ENCODE data around the gene NEDD4L.

NEDD4L gene

DNA sequence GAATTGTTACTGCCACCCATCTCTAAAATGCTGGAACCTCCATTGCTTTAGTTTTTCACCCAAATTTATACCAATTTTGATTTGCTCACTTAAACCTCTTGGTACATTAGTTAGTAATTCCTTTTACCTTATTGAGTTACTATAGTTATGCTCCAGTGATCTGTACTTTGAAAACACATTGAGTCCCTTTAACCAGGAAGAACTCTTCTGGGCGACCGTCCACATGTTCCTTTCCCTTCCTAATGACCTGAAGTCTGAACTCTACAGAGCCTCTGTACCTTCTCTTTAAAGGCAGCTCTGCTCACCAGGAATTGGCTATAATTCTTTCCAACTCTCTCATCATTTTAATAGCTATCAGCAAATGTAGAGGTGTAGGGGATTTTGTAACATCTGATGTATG is 290.0 kb downstream of the NEDD4L start:
- Histone ChIP-seq H3K27me3 (ENCODE audit: low read length) (no peaks in the 10 kb centered on the region), H3K27ac (ENCODE audit: low read depth, low read length) (no peak overlapping the region), H2AFZ (ENCODE audit: low read depth, low read length, severe bottlenecking) (no peak overlapping the region)

DNA sequence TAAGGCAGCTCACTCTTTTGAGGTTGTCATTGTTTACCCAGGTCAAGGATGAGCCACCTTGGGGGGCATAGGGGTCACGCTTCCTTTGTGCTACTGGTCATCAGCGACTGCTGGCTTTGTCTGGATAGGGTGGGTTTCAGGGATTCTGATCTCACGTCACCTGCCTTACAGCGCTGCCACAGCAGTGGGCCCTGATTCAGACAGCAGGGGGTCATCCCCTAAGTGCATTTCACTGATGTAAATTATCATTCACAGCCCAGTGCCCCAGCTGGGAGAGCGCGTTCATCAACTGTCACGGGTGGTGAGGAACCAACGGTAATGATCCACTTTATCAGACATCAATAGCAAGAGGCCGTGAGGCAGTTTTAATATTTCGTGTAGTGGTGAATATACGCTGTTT is 291.2 kb downstream of the NEDD4L start:
- no peak overlapping the region for H3K4me2 ChIP-seq (ENCODE audit: low read depth, low read length, poor library complexity, severe bottlenecking)
- H3K27ac ChIP-seq (ENCODE audit: low read depth, low read length) = no peak overlapping the region

More for the DNA sequence above, 290.0 kb downstream of the NEDD4L start:
- Histone ChIP-seq H3K4me3 (ENCODE audit: insufficient read depth, low read length, poor library complexity, severe bottlenecking) (no peak overlapping the region), H3K9ac (ENCODE audit: low read length) (no peak overlapping the region), H4K20me1 (ENCODE audit: low read depth, low read length) (no peaks in the 10 kb centered on the region), H3K9me3 (ENCODE audit: insufficient read depth, low read length) (no peaks in the 10 kb centered on the region), H3K36me3 (ENCODE audit: low read length) (no peaks in the 10 kb centered on the region), H3K4me2 (ENCODE audit: low read depth, low read length, poor library complexity, severe bottlenecking) (no peak overlapping the region), H3F3A (ENCODE audit: insufficient read depth) (no peaks in the 10 kb centered on the region), H3K79me2 (ENCODE audit: insufficient read depth, low read length) (no peaks in the 10 kb centered on the region), H3K9me2 (replicated peaks; ENCODE audit: insufficient read depth, low read length) (no peaks in the 10 kb centered on the region)
- TF ChIP-seq, protein P1, sequence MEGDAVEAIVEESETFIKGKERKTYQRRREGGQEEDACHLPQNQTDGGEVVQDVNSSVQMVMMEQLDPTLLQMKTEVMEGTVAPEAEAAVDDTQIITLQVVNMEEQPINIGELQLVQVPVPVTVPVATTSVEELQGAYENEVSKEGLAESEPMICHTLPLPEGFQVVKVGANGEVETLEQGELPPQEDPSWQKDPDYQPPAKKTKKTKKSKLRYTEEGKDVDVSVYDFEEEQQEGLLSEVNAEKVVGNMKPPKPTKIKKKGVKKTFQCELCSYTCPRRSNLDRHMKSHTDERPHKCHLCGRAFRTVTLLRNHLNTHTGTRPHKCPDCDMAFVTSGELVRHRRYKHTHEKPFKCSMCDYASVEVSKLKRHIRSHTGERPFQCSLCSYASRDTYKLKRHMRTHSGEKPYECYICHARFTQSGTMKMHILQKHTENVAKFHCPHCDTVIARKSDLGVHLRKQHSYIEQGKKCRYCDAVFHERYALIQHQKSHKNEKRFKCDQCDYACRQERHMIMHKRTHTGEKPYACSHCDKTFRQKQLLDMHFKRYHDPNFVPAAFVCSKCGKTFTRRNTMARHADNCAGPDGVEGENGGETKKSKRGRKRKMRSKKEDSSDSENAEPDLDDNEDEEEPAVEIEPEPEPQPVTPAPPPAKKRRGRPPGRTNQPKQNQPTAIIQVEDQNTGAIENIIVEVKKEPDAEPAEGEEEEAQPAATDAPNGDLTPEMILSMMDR (IDR thresholded peaks at IDR 0.05; ENCODE audit: insufficient read depth, low read length, poor library complexity, severe bottlenecking) = no peak
- no peak for TF ChIP-seq EZH2phosphoT487 (conservative IDR thresholded peaks at IDR 0.05; ENCODE audit: low read length)

DNA sequence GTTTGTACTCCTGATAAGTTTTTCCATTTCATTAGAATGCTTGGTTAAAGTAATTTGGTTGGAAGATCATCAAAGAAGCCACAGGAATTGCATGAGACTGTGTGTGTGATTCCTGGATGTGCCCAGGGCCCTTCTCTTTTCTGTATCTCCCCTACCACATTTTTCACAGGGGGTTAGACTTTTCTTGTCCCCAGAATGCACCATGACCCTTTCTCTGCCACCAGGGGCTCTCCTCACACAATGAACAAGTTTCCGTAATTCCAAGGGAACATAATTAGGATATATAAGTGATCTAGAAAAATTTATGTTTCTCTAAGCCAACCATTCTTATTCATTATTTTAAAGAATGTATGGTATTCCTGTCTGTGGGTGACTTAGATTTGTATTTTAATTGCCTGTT is 291.8 kb downstream of the NEDD4L start:
- H3K36me3 ChIP-seq (ENCODE audit: low read length) = no peaks in the 10 kb centered on the region

More for the DNA sequence above, 291.2 kb downstream of the NEDD4L start:
- H3K4me3 ChIP-seq (ENCODE audit: insufficient read depth, low read length, poor library complexity, severe bottlenecking) = no peak overlapping the region
- H3K27me3 ChIP-seq (ENCODE audit: low read length) = no peaks in the 10 kb centered on the region
- H3K9me3 ChIP-seq (ENCODE audit: insufficient read depth, low read length) = no peaks in the 10 kb centered on the region
- H3K79me2 ChIP-seq (ENCODE audit: insufficient read depth, low read length) = no peaks in the 10 kb centered on the region
- H3K9ac ChIP-seq (ENCODE audit: low read length) = no peak overlapping the region
- no peaks in the 10 kb centered on the region for H3K9me2 ChIP-seq (replicated peaks; ENCODE audit: insufficient read depth, low read length)
- TF ChIP-seq EZH2phosphoT487 (conservative IDR thresholded peaks at IDR 0.05; ENCODE audit: low read length) = no peak
- TF ChIP-seq, protein P1 (IDR thresholded peaks at IDR 0.05; ENCODE audit: insufficient read depth, low read length, poor library complexity, severe bottlenecking) = no peak
- no peaks in the 10 kb centered on the region for H3F3A ChIP-seq (ENCODE audit: insufficient read depth)
- no peaks in the 10 kb centered on the region for H4K20me1 ChIP-seq (ENCODE audit: low read depth, low read length)
- H3K36me3 ChIP-seq (ENCODE audit: low read length) = no peaks in the 10 kb centered on the region
- no peak overlapping the region for H2AFZ ChIP-seq (ENCODE audit: low read depth, low read length, severe bottlenecking)

More for the DNA sequence above, 291.8 kb downstream of the NEDD4L start:
- H3K27me3 ChIP-seq (ENCODE audit: low read length) = no peaks in the 10 kb centered on the region
- H3K4me3 ChIP-seq (ENCODE audit: insufficient read depth, low read length, poor library complexity, severe bottlenecking) = no peak overlapping the region
- H3K4me2 ChIP-seq (ENCODE audit: low read depth, low read length, poor library complexity, severe bottlenecking) = no peak overlapping the region
- no peaks in the 10 kb centered on the region for H3F3A ChIP-seq (ENCODE audit: insufficient read depth)
- no peak overlapping the region for H3K9ac ChIP-seq (ENCODE audit: low read length)
- no peaks in the 10 kb centered on the region for H4K20me1 ChIP-seq (ENCODE audit: low read depth, low read length)
- no peaks in the 10 kb centered on the region for H3K9me2 ChIP-seq (replicated peaks; ENCODE audit: insufficient read depth, low read length)
- no peak overlapping the region for H3K27ac ChIP-seq (ENCODE audit: low read depth, low read length)
- no peaks in the 10 kb centered on the region for H3K79me2 ChIP-seq (ENCODE audit: insufficient read depth, low read length)
- no peak overlapping the region for H2AFZ ChIP-seq (ENCODE audit: low read depth, low read length, severe bottlenecking)
- TF ChIP-seq EZH2phosphoT487 (conservative IDR thresholded peaks at IDR 0.05; ENCODE audit: low read length) = no peak
- TF ChIP-seq, protein P1 (IDR thresholded peaks at IDR 0.05; ENCODE audit: insufficient read depth, low read length, poor library complexity, severe bottlenecking) = no peak
- H3K9me3 ChIP-seq (ENCODE audit: insufficient read depth, low read length) = no peaks in the 10 kb centered on the region
